Gastrocnemius medialis (tissue), 4 donors: ENCODE measurements around the gene GSK3B.

Experiments
- POLR2A ChIP-seq, 2 donors: fragments of 450-650 bp; IDR thresholded peaks; one replicate each; pipeline ENCODE4 v1.6.1; 2017; ENCODE audit warnings: antibody characterized with exemption in 2 of 2, mild to moderate bottlenecking in 2 of 2, moderate library complexity in 2 of 2
- TF ChIP-seq, protein P1 (sequence below), 5 experiments: fragments of 450-650 bp in 3 of 5; fragments of 200-600 bp in 2 of 5; sonication (generic) in 2 of 5; IDR thresholded peaks in 4 of 5; conservative IDR thresholded peaks in 1 of 5; 1 replicate in 4 of 5; 2 replicates in 1 of 5; pipeline ENCODE4 v1.5.1; 2016 to 2019; ENCODE audit warnings: antibody characterized with exemption in 5 of 5, mild to moderate bottlenecking in 3 of 5, moderate library complexity in 3 of 5

DNA sequence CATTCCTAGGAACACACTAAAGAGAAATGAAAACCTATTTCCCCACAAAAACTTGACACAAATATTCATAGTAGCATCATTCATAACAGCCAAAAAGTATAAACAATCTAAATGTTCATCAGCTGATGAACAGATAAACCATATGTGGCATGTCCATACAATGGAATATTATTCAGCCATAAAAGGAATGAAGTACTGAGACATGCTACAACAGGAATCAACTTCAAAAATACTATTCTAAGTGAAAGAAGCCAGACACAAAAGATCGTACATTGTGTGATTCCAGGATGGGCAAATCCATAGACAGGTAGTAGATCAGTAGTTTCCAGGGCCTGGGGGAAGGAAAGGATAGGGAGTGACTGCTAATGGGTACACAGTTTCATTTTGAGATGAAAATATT is 118.0 kb downstream of the GSK3B start:
- TF ChIP-seq POLR2A (IDR thresholded peaks at IDR 0.05), result no peak
- TF ChIP-seq, protein P1, sequence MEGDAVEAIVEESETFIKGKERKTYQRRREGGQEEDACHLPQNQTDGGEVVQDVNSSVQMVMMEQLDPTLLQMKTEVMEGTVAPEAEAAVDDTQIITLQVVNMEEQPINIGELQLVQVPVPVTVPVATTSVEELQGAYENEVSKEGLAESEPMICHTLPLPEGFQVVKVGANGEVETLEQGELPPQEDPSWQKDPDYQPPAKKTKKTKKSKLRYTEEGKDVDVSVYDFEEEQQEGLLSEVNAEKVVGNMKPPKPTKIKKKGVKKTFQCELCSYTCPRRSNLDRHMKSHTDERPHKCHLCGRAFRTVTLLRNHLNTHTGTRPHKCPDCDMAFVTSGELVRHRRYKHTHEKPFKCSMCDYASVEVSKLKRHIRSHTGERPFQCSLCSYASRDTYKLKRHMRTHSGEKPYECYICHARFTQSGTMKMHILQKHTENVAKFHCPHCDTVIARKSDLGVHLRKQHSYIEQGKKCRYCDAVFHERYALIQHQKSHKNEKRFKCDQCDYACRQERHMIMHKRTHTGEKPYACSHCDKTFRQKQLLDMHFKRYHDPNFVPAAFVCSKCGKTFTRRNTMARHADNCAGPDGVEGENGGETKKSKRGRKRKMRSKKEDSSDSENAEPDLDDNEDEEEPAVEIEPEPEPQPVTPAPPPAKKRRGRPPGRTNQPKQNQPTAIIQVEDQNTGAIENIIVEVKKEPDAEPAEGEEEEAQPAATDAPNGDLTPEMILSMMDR (IDR thresholded peaks at IDR 0.05 in 4 of 5, conservative IDR thresholded peaks at IDR 0.05 in 1 of 5), result no peak
